Caco-2 (cell line): ENCODE results near the gene IQGAP3. TPM values are rescaled to one million over a fixed set of nuclear protein-coding genes. Genes with fewer than 3 reads are reported as not detected.
A peak's percentile ranks its signal among the peaks of the same experiment; 100 is the strongest.
"Not testable (repeated sequence)": the region's sequence is repeated elsewhere in the genome, so short reads cannot be mapped to it uniquely, and the experiment has no call there.

Experiments
- BruUV-seq: library from RNA; stranded (reverse); fragments of 400-500 nt; replicated peaks from 2 replicates; lab custom pipeline; 2021; lab: Mats Ljungman, UMichigan
- CTCF ChIA-PET: fragments of 300-600 bp; sonication (Branson Sonifier 250); formaldehyde crosslinking; loops from one replicate; lab custom pipeline; 2022; ENCODE audit warnings: antibody characterized with exemption; lab: Charles Lee
- POLR2A ChIA-PET: fragments of 300-600 bp; sonication (Branson Sonifier 250); formaldehyde crosslinking; loops from one replicate; lab custom pipeline; 2022; ENCODE audit warnings: antibody characterized with exemption; lab: Charles Lee
- DNase-seq, 2 experiments: peaks; one replicate each; pipeline versions ENCODE4 v3.0.0 to v3.0.0-alpha.2; 2020 to 2022
- H3K27me3 ChIP-seq: replicated peaks from 2 replicates; pipeline ENCODE4 v1.6.0; 2011; ENCODE audit warnings: low read length; ENCODE audit not compliant: control insufficient read depth, insufficient read depth
- H3K36me3 ChIP-seq: 2 replicates; pipeline ENCODE4 v1.5.1; 2011; ENCODE audit warnings: low read length; ENCODE audit not compliant: control insufficient read depth, insufficient read depth
- H3K4me1 ChIP-seq: fragments of 250-450 bp; sonication (Bioruptor Pico); 2 replicates; pipeline ENCODE4 v1.5.1; 2020; ENCODE audit warnings: mild to moderate bottlenecking
- H3K4me3 ChIP-seq: 2 replicates; pipeline ENCODE4 v1.5.1; 2011; ENCODE audit warnings: low read depth, mild to moderate bottlenecking, control low read depth, low read length
- H3K9me3 ChIP-seq: fragments of 250-450 bp; sonication (Bioruptor Pico); 2 replicates; pipeline ENCODE4 v1.5.1; 2020; ENCODE audit warnings: mild to moderate bottlenecking, moderate library complexity
- H3K27ac Mint-ChIP-seq: one replicate; pipeline ENCODE4 v1.8.0; 2022; ENCODE audit warnings: mixed read lengths; ENCODE audit not compliant: unreplicated experiment
- H3K27me3 Mint-ChIP-seq: one replicate; pipeline ENCODE4 v1.8.0; 2022; ENCODE audit warnings: mixed read lengths; ENCODE audit not compliant: insufficient read depth, unreplicated experiment
- H3K36me3 Mint-ChIP-seq: one replicate; pipeline ENCODE4 v1.8.0; 2022; ENCODE audit warnings: mild to moderate bottlenecking, mixed read lengths; ENCODE audit not compliant: insufficient read depth, unreplicated experiment
- H3K4me1 Mint-ChIP-seq: one replicate; pipeline ENCODE4 v1.8.0; 2022; ENCODE audit warnings: low read depth, mixed read lengths; ENCODE audit not compliant: unreplicated experiment
- H3K4me3 Mint-ChIP-seq: one replicate; pipeline ENCODE4 v1.8.0; 2022; ENCODE audit warnings: mild to moderate bottlenecking, moderate library complexity, mixed read lengths; ENCODE audit not compliant: unreplicated experiment
- H3K9me3 Mint-ChIP-seq: one replicate; pipeline ENCODE4 v1.8.0; 2022; ENCODE audit warnings: mixed read lengths; ENCODE audit not compliant: unreplicated experiment
- CTCF ChIP-seq, 2 experiments: fragments of 200-600 bp in 1 of 2; IDR thresholded peaks; 1 replicate in 1 of 2; 2 replicates in 1 of 2; pipeline versions ENCODE4 v1.5.1 to v1.8.0; 2011 to 2022; ENCODE audit warnings: antibody characterized with exemption in 1 of 2, control low read depth in 1 of 2, inconsistent platforms in 1 of 2, low read depth in 1 of 2, low read length in 1 of 2, mild to moderate bottlenecking in 1 of 2, moderate library complexity in 1 of 2; ENCODE audit not compliant: insufficient read depth in 1 of 2, severe bottlenecking in 1 of 2, unreplicated experiment in 1 of 2
- intact Hi-C: fragments of 100-400 bp; cut with micrococcal nuclease; formaldehyde crosslinking; loops from one replicate; pipeline ENCODE4 v1.10.0; 2022; ENCODE audit not compliant: unreplicated experiment
- total RNA-seq: library from RNA; stranded (reverse); gene quantifications from 2 replicates; pipeline ENCODE4 v1.2.3, GENCODE V29; 2022

IQGAP3 gene
- total RNA-seq, 1 experiment from 2014 or later, result 37.6 TPM

GRCh38 chr1:156590326-156591180 lies 18.2 kb upstream of the IQGAP3 start:
- no TSS peak for BruUV-seq
- Mint-ChIP-seq H3K9me3 (no peaks in the 10 kb centered on the region), H3K27ac (peak overlapping the region; percentile 54), H3K36me3 (peaks cover 22% of the 10 kb centered on the region), H3K4me1 (peaks cover 15% of the 10 kb centered on the region), H3K27me3 (no peaks in the 10 kb centered on the region), H3K4me3 (peak overlapping the region; percentile 65)
- H3K4me3 ChIP-seq, result peak overlapping the region; percentile 69; the same call in 1 of the 2 replicates
- ChIA-PET CTCF (interaction anchor here (0.8 to 1.4 kb wide), 2 partner anchors 12 to 18 kb away, joined by 3 to 6 read pairs; no protein-coding TSS in a partner anchor), POLR2A (interaction anchor here (1.0 to 1.9 kb wide), 6 partner anchors 11 to 138 kb away, joined by 3 to 8 read pairs (median 5); partner anchors contain the start of genes ISG20L2, MEF2D and METTL25B)
- H3K36me3 ChIP-seq, result peaks cover 3% of the 10 kb centered on the region; the same call in 1 of the 2 replicates
- TF ChIP-seq CTCF (IDR thresholded peaks at IDR 0.05; ENCODE audit: insufficient read depth in 1 of 2, low read depth in 1 of 2, low read length in 1 of 2, severe bottlenecking in 1 of 2, unreplicated experiment in 1 of 2), result no peak
- no peaks in the 10 kb centered on the region for H3K9me3 ChIP-seq
- H3K4me1 ChIP-seq, result peaks cover 8% of the 10 kb centered on the region; the same call in 1 of the 2 replicates
- DNase-seq, result no peak
- no peaks in the 10 kb centered on the region for H3K27me3 ChIP-seq
- intact Hi-C loops, result loop anchor here (1.0 kb wide), 1 partner anchor 11 kb away; the partner anchor contains the start of gene GPATCH4

GRCh38 chr1:156589546-156589945 lies 17.2 kb upstream of the IQGAP3 start:
- H3K4me3 Mint-ChIP-seq, result no peak overlapping the region
- no peak overlapping the region for H3K4me3 ChIP-seq
- H3K36me3 ChIP-seq, result peaks cover 3% of the 10 kb centered on the region; the same call in 1 of the 2 replicates
- H3K36me3 Mint-ChIP-seq, result peaks cover 13% of the 10 kb centered on the region
- no peaks in the 10 kb centered on the region for H3K27me3 ChIP-seq
- H3K27ac Mint-ChIP-seq, result no peak overlapping the region
- no peak for DNase-seq
- ChIA-PET POLR2A (no interaction called here), CTCF (no interaction called here)
- peaks cover 7% of the 10 kb centered on the region for H3K4me1 Mint-ChIP-seq
- no TSS peak for BruUV-seq
- intact Hi-C loops, result no loop called here
- no peaks in the 10 kb centered on the region for H3K9me3 Mint-ChIP-seq
- no peaks in the 10 kb centered on the region for H3K27me3 Mint-ChIP-seq
- TF ChIP-seq CTCF (IDR thresholded peaks at IDR 0.05; ENCODE audit: insufficient read depth in 1 of 2, low read depth in 1 of 2, low read length in 1 of 2, severe bottlenecking in 1 of 2, unreplicated experiment in 1 of 2), result no peak
- H3K9me3 ChIP-seq, result no peaks in the 10 kb centered on the region
- H3K4me1 ChIP-seq, result peaks cover 8% of the 10 kb centered on the region; the same call in 1 of the 2 replicates

- H3K9me3 ChIP-seq, H3K27me3 ChIP-seq, H3K36me3 Mint-ChIP-seq, H3K4me1 Mint-ChIP-seq, intact Hi-C loops, H3K27ac Mint-ChIP-seq, POLR2A ChIA-PET, BruUV-seq, H3K36me3 ChIP-seq, H3K9me3 Mint-ChIP-seq, H3K4me3 Mint-ChIP-seq, CTCF ChIA-PET, H3K4me1 ChIP-seq, H3K27me3 Mint-ChIP-seq, H3K4me3 ChIP-seq: not testable (repeated sequence)
- DNase-seq, result peak in 1 of 2 experiments; percentile 8
These were observed 15.6 kb upstream of the IQGAP3 start for GRCh38 chr1:156587927-156588326.
